Neutrophil (primary cell): ENCODE results near the gene TULP4.

Source experiments
- H3K27ac ChIP-seq: fragments of 200-600 bp; sonication (generic); 2 replicates; pipeline ENCODE4 v1.5.1; 2016; ENCODE audit warnings: mild to moderate bottlenecking, moderate library complexity
- H3K27me3 ChIP-seq: fragments of 200-600 bp; sonication (generic); 2 replicates; pipeline ENCODE4 v1.6.0; 2016; ENCODE audit warnings: mild to moderate bottlenecking
- H3K36me3 ChIP-seq: fragments of 200-600 bp; sonication (generic); 2 replicates; pipeline ENCODE4 v1.5.1; 2017
- H3K4me1 ChIP-seq, 2 experiments: fragments of 200-600 bp in 1 of 2; sonication (generic) in 1 of 2; 1 replicate in 1 of 2; 2 replicates in 1 of 2; pipeline versions ENCODE4 v1.5.1 to v1.6.1; 2013 to 2016; ENCODE audit warnings: low read depth in 1 of 2, low read length in 1 of 2, mild to moderate bottlenecking in 1 of 2, moderate library complexity in 1 of 2; ENCODE audit not compliant: control insufficient read depth in 1 of 2, insufficient read depth in 1 of 2
- H3K4me3 ChIP-seq, 2 experiments: fragments of 200-600 bp in 1 of 2; sonication (generic) in 1 of 2; 1 replicate in 1 of 2; 2 replicates in 1 of 2; pipeline ENCODE4 v1.5.1; 2013 to 2016; ENCODE audit warnings: low read depth in 1 of 2, low read length in 1 of 2, mild to moderate bottlenecking in 1 of 2, moderate library complexity in 1 of 2
- H3K9me3 ChIP-seq: fragments of 200-600 bp; sonication (generic); 2 replicates; pipeline ENCODE4 v1.5.1; 2016
- CTCF ChIP-seq: fragments of 200-600 bp; sonication (generic); IDR thresholded peaks from 2 replicates; pipeline ENCODE4 v1.5.1; 2016; ENCODE audit warnings: antibody characterized with exemption

The TULP4 gene

GRCh38 chr6:158431560-158431959 is 119.3 kb downstream of the TULP4 start:
- no peaks in the 10 kb centered on the region for H3K36me3 ChIP-seq

GRCh38 chr6:158437571-158437970 is 125.3 kb downstream of the TULP4 start:
- H3K27me3 ChIP-seq: no peaks in the 10 kb centered on the region
- no peaks in the 10 kb centered on the region for H3K4me1 ChIP-seq
- no peaks in the 10 kb centered on the region for H3K9me3 ChIP-seq
- H3K27ac ChIP-seq: no peak overlapping the region
- no peak for TF ChIP-seq CTCF
- H3K36me3 ChIP-seq: no peaks in the 10 kb centered on the region
- H3K4me3 ChIP-seq: no peak overlapping the region

More at GRCh38 chr6:158431560-158431959, 119.3 kb downstream of the TULP4 start:
- Histone ChIP-seq H3K27ac (no peak overlapping the region), H3K4me1 (no peaks in the 10 kb centered on the region), H3K9me3 (no peaks in the 10 kb centered on the region), H3K27me3 (no peaks in the 10 kb centered on the region), H3K4me3 (no peak overlapping the region)
- TF ChIP-seq CTCF: no peak

- Histone ChIP-seq H3K4me1 (no peaks in the 10 kb centered on the region), H3K27me3 (no peaks in the 10 kb centered on the region), H3K27ac (no peak overlapping the region), H3K36me3 (no peaks in the 10 kb centered on the region), H3K4me3 (no peak overlapping the region), H3K9me3 (no peaks in the 10 kb centered on the region)
- TF ChIP-seq CTCF: no peak
Observed at GRCh38 chr6:158438226-158438625, 126.0 kb downstream of the TULP4 start.

- no peak overlapping the region for H3K4me3 ChIP-seq
- H3K27me3 ChIP-seq: no peaks in the 10 kb centered on the region
- no peaks in the 10 kb centered on the region for H3K9me3 ChIP-seq
- no peaks in the 10 kb centered on the region for H3K4me1 ChIP-seq
- no peak for TF ChIP-seq CTCF
- no peak overlapping the region for H3K27ac ChIP-seq
- H3K36me3 ChIP-seq: no peaks in the 10 kb centered on the region
Observed at GRCh38 chr6:158439255-158439654, 127.0 kb downstream of the TULP4 start.

GRCh38 chr6:158441716-158442215 is 129.5 kb downstream of the TULP4 start:
- Histone ChIP-seq H3K9me3 (no peaks in the 10 kb centered on the region), H3K4me3 (no peak overlapping the region), H3K36me3 (no peaks in the 10 kb centered on the region), H3K27me3 (no peaks in the 10 kb centered on the region), H3K27ac (no peak overlapping the region), H3K4me1 (no peaks in the 10 kb centered on the region)
- no peak for TF ChIP-seq CTCF

GRCh38 chr6:158442306-158442705 is 130.0 kb downstream of the TULP4 start:
- H3K27me3 ChIP-seq: no peaks in the 10 kb centered on the region
- no peak for TF ChIP-seq CTCF
- no peak overlapping the region for H3K27ac ChIP-seq
- no peaks in the 10 kb centered on the region for H3K4me1 ChIP-seq
- no peak overlapping the region for H3K4me3 ChIP-seq
- no peaks in the 10 kb centered on the region for H3K36me3 ChIP-seq
- H3K9me3 ChIP-seq: no peaks in the 10 kb centered on the region
